DMS53 treated with DMSO at 0.1 percent for 48 hours (cell line): ENCODE measurements around the gene L1TD1.
"Not testable (repeated sequence)": the region's sequence is repeated elsewhere in the genome, so short reads cannot be mapped to it uniquely, and the experiment has no call there.

Experiments used
- DNase-seq: peaks from one replicate; lab custom pipeline; 2025; ENCODE audit not compliant: unreplicated experiment; lab: John Stamatoyannopoulos, UW

L1TD1 gene

GRCh38 chr1:62235576-62235975, 40.9 kb downstream of the L1TD1 start:
- no peak for DNase-seq

- DNase-seq = no peak
These were observed 42.7 kb downstream of the L1TD1 start for GRCh38 chr1:62237361-62237760.

GRCh38 chr1:62237950-62238374, 43.3 kb downstream of the L1TD1 start:
- no peak for DNase-seq

- DNase-seq = no peak
These were observed 43.9 kb downstream of the L1TD1 start for GRCh38 chr1:62238507-62238906.

GRCh38 chr1:62239652-62240403, 45.2 kb downstream of the L1TD1 start:
- DNase-seq = not testable (repeated sequence)

- DNase-seq = no peak
These were observed 46.2 kb downstream of the L1TD1 start for GRCh38 chr1:62240651-62241370.

GRCh38 chr1:62241371-62242131, 46.9 kb downstream of the L1TD1 start:
- DNase-seq = peak; percentile 93

- DNase-seq = not testable (repeated sequence)
These were observed 49.7 kb downstream of the L1TD1 start for GRCh38 chr1:62244380-62244779.

GRCh38 chr1:62245201-62245600, 50.6 kb downstream of the L1TD1 start:
- DNase-seq = no peak

- no peak for DNase-seq
These were observed 52.9 kb downstream of the L1TD1 start for GRCh38 chr1:62247391-62248168.

GRCh38 chr1:62250126-62250726, 55.6 kb downstream of the L1TD1 start:
- no peak for DNase-seq

- no peak for DNase-seq
These were observed 64.9 kb downstream of the L1TD1 start for GRCh38 chr1:62259551-62259950.

- DNase-seq = no peak
These were observed 66.0 kb downstream of the L1TD1 start for GRCh38 chr1:62260688-62261087.
